CD14-positive monocyte (primary cell): ENCODE data around the gene L3MBTL4. TPM values are rescaled to one million over a fixed set of nuclear protein-coding genes. Genes with fewer than 3 reads are reported as not detected.

Experiments
- DNase-seq, 3 donors: peaks; one replicate each; pipeline ENCODE4 v3.0.0-alpha.2; 2011 to 2022
- H2AFZ ChIP-seq: 2 replicates; pipeline ENCODE4 v1.6.0; 2012; ENCODE audit warnings: mild to moderate bottlenecking, low read depth, low read length, inconsistent platforms; ENCODE audit not compliant: insufficient read depth, poor library complexity, severe bottlenecking
- H3K27ac ChIP-seq, 2 donors: 1 replicate in 1 of 2; 2 replicates in 1 of 2; pipeline ENCODE4 v1.5.1; 2012 to 2013; ENCODE audit warnings: low read length in 2 of 2, control low read depth in 1 of 2, inconsistent platforms in 1 of 2, low read depth in 1 of 2, mild to moderate bottlenecking in 1 of 2
- H3K27me3 ChIP-seq, 2 donors: one replicate each; pipeline versions ENCODE4 v1.6.0 to v1.6.1; 2011 to 2013; ENCODE audit warnings: low read length in 2 of 2; ENCODE audit not compliant: control insufficient read depth in 2 of 2, insufficient read depth in 2 of 2
- H3K36me3 ChIP-seq, 2 donors: replicated peaks in 1 of 2; 1 replicate in 1 of 2; 2 replicates in 1 of 2; pipeline versions ENCODE4 v1.5.1 to v1.6.1; 2012 to 2013; ENCODE audit warnings: low read length in 2 of 2, control low read depth in 1 of 2, inconsistent platforms in 1 of 2, mild to moderate bottlenecking in 1 of 2; ENCODE audit not compliant: insufficient read depth in 2 of 2, control insufficient read depth in 1 of 2
- H3K4me1 ChIP-seq, 2 donors: 1 replicate in 1 of 2; 2 replicates in 1 of 2; pipeline versions ENCODE4 v1.5.1 to v1.6.1; 2012 to 2013; ENCODE audit warnings: low read length in 2 of 2, control low read depth in 1 of 2, inconsistent platforms in 1 of 2, mild to moderate bottlenecking in 1 of 2, moderate library complexity in 1 of 2; ENCODE audit not compliant: insufficient read depth in 2 of 2, control insufficient read depth in 1 of 2
- H3K4me2 ChIP-seq: replicated peaks from 2 replicates; pipeline ENCODE3; 2012; ENCODE audit warnings: low read length, moderate library complexity, mild to moderate bottlenecking; ENCODE audit not compliant: poor library complexity, severe bottlenecking; ENCODE audit errors: extremely low read depth
- H3K4me3 ChIP-seq, 3 experiments: fragments of 200-600 bp in 1 of 3; sonication (generic) in 1 of 3; replicated peaks in 1 of 3; 1 replicate in 2 of 3; 2 replicates in 1 of 3; pipeline ENCODE4 v1.5.1; 2011 to 2013; ENCODE audit warnings: low read length in 3 of 3, mild to moderate bottlenecking in 3 of 3, control low read depth in 2 of 3, low read depth in 2 of 3, inconsistent platforms in 1 of 3, moderate library complexity in 1 of 3
- H3K79me2 ChIP-seq: 2 replicates; pipeline ENCODE4 v1.6.0; 2012; ENCODE audit warnings: mild to moderate bottlenecking, control low read depth, inconsistent platforms, low read length, moderate library complexity; ENCODE audit not compliant: insufficient read depth
- H3K9ac ChIP-seq: 2 replicates; pipeline ENCODE4 v1.6.0; 2017; ENCODE audit warnings: low read length, mild to moderate bottlenecking; ENCODE audit not compliant: insufficient read depth, poor library complexity, severe bottlenecking
- H3K9me3 ChIP-seq, 2 donors: replicated peaks in 1 of 2; 1 replicate in 1 of 2; 2 replicates in 1 of 2; pipeline versions ENCODE4 v1.5.1 to v1.6.1; 2012 to 2013; ENCODE audit warnings: low read length in 2 of 2, control low read depth in 1 of 2; ENCODE audit not compliant: control insufficient read depth in 1 of 2, insufficient read depth in 1 of 2
- H4K20me1 ChIP-seq: 2 replicates; pipeline ENCODE4 v1.6.0; 2012; ENCODE audit warnings: mild to moderate bottlenecking, low read length, control low read depth, moderate library complexity; ENCODE audit not compliant: insufficient read depth
- H3K27ac Mint-ChIP-seq, 7 donors: one replicate each; pipeline ENCODE4 v1.8.0; 2020; ENCODE audit warnings: mild to moderate bottlenecking in 7 of 7, mixed read lengths in 7 of 7, moderate library complexity in 6 of 7, inconsistent platforms in 2 of 7
- H3K27me3 Mint-ChIP-seq, 3 donors: one replicate each; pipeline ENCODE4 v1.8.0; 2021 to 2022; ENCODE audit warnings: low read depth in 3 of 3, mild to moderate bottlenecking in 3 of 3, mixed read lengths in 3 of 3, moderate library complexity in 3 of 3, inconsistent platforms in 1 of 3
- H3K36me3 Mint-ChIP-seq, 2 donors: one replicate each; pipeline ENCODE4 v1.8.0; 2020; ENCODE audit warnings: mixed read lengths in 2 of 2, inconsistent platforms in 1 of 2, mild to moderate bottlenecking in 1 of 2
- H3K4me1 Mint-ChIP-seq: one replicate; pipeline ENCODE4 v1.8.0; 2020; ENCODE audit warnings: mild to moderate bottlenecking, mixed read lengths
- H3K4me3 Mint-ChIP-seq, 2 donors: one replicate each; pipeline ENCODE4 v1.8.0; 2020; ENCODE audit warnings: mild to moderate bottlenecking in 2 of 2, mixed read lengths in 2 of 2, moderate library complexity in 1 of 2
- H3K9me3 Mint-ChIP-seq, 7 donors: one replicate each; pipeline ENCODE4 v1.8.0; 2020 to 2022; ENCODE audit warnings: mixed read lengths in 7 of 7, mild to moderate bottlenecking in 6 of 7, moderate library complexity in 6 of 7, inconsistent platforms in 2 of 7
- WGBS: methylation state at CpG from one replicate; pipeline ENCODE4 v1.1.5; 2013; ENCODE audit warnings: missing lambda C conversion rate; ENCODE audit not compliant: insufficient coverage; 5-methylcytosine and 5-hydroxymethylcytosine counted together
- intact Hi-C, 2 donors: fragments of 100-400 bp; cut with micrococcal nuclease; formaldehyde crosslinking; loops; one replicate each; pipeline versions ENCODE4 v1.15.0 to v1.15.1; 2023
- polyA plus RNA-seq, 3 donors: library from polyadenylated mRNA; depleted of rRNA in 1 of 3; unstranded in 2 of 3; stranded (reverse) in 1 of 3; fragments of 300-500 nt in 2 of 3; fragments of >200 nt in 1 of 3; fragmentation: Illumina TruSeq in 2 of 3; gene quantifications; 1 replicate in 2 of 3; 2 replicates in 1 of 3; pipeline ENCODE4 v1.2.3, GENCODE V29; 2012 to 2021
- TF ChIP-seq, protein P1 (sequence below): fragments of 200-600 bp; IDR thresholded peaks from one replicate; pipeline ENCODE4 v1.8.0; 2022; ENCODE audit warnings: antibody characterized with exemption, mild to moderate bottlenecking

Gene L3MBTL4
- polyA plus RNA-seq, 3 donors = 0.55 to 1.2 (median 0.72) TPM

DNA sequence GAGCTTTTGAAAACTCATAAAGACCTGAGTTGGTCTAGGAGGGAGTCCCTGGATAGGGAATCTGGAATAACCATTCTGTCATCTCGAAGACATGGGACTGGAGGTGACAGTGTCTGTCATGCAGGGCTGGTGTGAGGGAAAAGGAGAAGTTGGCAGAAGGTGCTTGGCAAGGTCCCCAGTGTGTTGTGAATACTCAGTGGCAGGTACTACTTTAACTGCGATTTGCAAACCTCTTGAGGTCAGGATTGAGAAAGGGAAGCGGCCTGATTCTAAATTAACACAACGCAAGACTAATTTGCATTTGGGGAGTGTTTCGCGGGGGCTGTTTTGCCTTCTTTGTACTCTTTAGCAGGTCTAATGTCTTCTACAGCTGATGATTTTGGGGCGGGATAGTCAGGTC is 442.4 kb downstream of the L3MBTL4 start:
- Histone ChIP-seq H3K27ac (no peak overlapping the region), H3K9me3 (no peaks in the 10 kb centered on the region), H4K20me1 (no peaks in the 10 kb centered on the region), H3K4me1 (peaks cover 24 to 31% of the 10 kb centered on the region in 2 donors), H3K4me2 (no peak overlapping the region), H3K36me3 (no peaks in the 10 kb centered on the region), H2AFZ (no peak overlapping the region), H3K9ac (no peak overlapping the region), H3K79me2 (no peaks in the 10 kb centered on the region), H3K27me3 (no peaks in the 10 kb centered on the region), H3K4me3 (no peak overlapping the region)
- H3K36me3 Mint-ChIP-seq = no peaks in the 10 kb centered on the region
- intact Hi-C loops = no loop called here
- peak overlapping the region in 2 of 7 donors; percentile 7 to 30 for H3K27ac Mint-ChIP-seq
- TF ChIP-seq, protein P1, sequence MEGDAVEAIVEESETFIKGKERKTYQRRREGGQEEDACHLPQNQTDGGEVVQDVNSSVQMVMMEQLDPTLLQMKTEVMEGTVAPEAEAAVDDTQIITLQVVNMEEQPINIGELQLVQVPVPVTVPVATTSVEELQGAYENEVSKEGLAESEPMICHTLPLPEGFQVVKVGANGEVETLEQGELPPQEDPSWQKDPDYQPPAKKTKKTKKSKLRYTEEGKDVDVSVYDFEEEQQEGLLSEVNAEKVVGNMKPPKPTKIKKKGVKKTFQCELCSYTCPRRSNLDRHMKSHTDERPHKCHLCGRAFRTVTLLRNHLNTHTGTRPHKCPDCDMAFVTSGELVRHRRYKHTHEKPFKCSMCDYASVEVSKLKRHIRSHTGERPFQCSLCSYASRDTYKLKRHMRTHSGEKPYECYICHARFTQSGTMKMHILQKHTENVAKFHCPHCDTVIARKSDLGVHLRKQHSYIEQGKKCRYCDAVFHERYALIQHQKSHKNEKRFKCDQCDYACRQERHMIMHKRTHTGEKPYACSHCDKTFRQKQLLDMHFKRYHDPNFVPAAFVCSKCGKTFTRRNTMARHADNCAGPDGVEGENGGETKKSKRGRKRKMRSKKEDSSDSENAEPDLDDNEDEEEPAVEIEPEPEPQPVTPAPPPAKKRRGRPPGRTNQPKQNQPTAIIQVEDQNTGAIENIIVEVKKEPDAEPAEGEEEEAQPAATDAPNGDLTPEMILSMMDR = no peak
- peaks cover 0 to 5% (median 3%) of the 10 kb centered on the region in 3 donors for H3K27me3 Mint-ChIP-seq
- 59% methylated on average over 5 of the region's 7 CpGs for WGBS
- no peak for DNase-seq
- no peak overlapping the region for H3K4me3 Mint-ChIP-seq
- peaks cover 40% of the 10 kb centered on the region for H3K4me1 Mint-ChIP-seq
- H3K9me3 Mint-ChIP-seq = peaks cover 0 to 2% (median 0%) of the 10 kb centered on the region in 7 donors

DNA sequence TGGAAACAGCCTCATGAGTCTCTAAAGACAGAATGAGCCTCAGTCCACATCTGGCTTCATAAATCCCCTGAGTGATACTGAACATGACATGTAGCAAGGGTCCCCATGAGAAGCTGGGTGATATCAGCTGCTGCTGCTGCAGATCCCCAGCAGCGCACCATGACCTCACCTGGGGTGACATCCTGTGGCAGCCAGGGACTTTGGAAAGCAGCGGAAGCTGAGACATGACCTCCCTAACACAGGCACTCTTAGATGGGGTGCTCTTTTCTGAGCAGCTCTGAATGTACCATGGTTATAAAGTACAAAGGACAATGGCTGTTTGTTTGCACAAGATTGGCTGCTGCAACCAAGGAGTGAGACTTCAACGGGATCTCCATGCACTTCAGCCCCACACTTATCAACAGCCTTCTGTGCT is 444.7 kb downstream of the L3MBTL4 start:
- no peaks in the 10 kb centered on the region for H3K36me3 ChIP-seq
- no peak overlapping the region for H3K27ac Mint-ChIP-seq
- H3K79me2 ChIP-seq = no peaks in the 10 kb centered on the region
- 94% methylated on average over 2 of the region's 3 CpGs for WGBS
- no peaks in the 10 kb centered on the region for H3K27me3 ChIP-seq
- H3K9me3 ChIP-seq = no peaks in the 10 kb centered on the region
- H3K4me3 ChIP-seq = no peak overlapping the region
- no peak overlapping the region for H3K4me2 ChIP-seq
- H3K27me3 Mint-ChIP-seq = peaks cover 0 to 3% (median 3%) of the 10 kb centered on the region in 3 donors
- intact Hi-C loops = loop anchor here in 1 of 2 donors (10.0 kb wide), 1 partner anchor 65 kb away; no protein-coding TSS in a partner anchor
- peaks cover 24% of the 10 kb centered on the region for H3K4me1 Mint-ChIP-seq
- no peak overlapping the region for H3K9ac ChIP-seq
- no peak overlapping the region for H2AFZ ChIP-seq
- DNase-seq = no peak
- H3K4me3 Mint-ChIP-seq = no peak overlapping the region
- TF ChIP-seq, protein P1 = no peak
- peaks cover 11 to 17% of the 10 kb centered on the region in 2 donors for H3K4me1 ChIP-seq
- no peaks in the 10 kb centered on the region for H4K20me1 ChIP-seq
- H3K36me3 Mint-ChIP-seq = no peaks in the 10 kb centered on the region
- peaks cover 0 to 2% (median 0%) of the 10 kb centered on the region in 7 donors for H3K9me3 Mint-ChIP-seq
- no peak overlapping the region for H3K27ac ChIP-seq
